ENCODE measurements around the gene ZNF438. TPM values are rescaled to one million over a fixed set of nuclear protein-coding genes. Genes with fewer than 3 reads are reported as not detected.
"Not testable (repeated sequence)": the region's sequence is repeated elsewhere in the genome, so short reads cannot be mapped to it uniquely, and the experiment has no call there.

ZNF438 gene
- total RNA-seq, 1 donor from 2014 or later = 3.9 TPM

DNA sequence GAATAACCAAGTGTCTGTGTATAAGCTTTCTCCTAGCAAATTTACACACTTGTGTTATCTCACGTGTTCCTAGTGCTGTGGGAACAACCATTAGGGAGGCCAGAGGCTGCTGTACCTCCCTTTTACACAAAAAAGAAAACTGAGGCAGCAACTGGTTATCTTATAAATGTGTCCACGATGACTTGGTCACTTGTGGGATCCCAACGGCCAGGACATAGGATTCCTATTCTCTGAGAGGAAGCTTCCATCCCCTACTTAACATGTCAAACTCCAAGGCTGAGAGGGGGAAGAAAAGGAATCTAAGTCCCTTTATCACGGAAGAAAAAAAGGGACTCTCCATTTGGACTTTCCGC, 484 bp downstream of the ZNF438 start:
- POLR2A ChIA-PET = interaction anchor here (0.5 to 2.4 kb wide), 16 partner anchors 33 to 1415 kb away, joined by 3 to 32 read pairs (median 4); partner anchors contain the start of genes CCDC7 and ZEB1
- DNase-seq = no peak
- TF ChIP-seq, protein P1, sequence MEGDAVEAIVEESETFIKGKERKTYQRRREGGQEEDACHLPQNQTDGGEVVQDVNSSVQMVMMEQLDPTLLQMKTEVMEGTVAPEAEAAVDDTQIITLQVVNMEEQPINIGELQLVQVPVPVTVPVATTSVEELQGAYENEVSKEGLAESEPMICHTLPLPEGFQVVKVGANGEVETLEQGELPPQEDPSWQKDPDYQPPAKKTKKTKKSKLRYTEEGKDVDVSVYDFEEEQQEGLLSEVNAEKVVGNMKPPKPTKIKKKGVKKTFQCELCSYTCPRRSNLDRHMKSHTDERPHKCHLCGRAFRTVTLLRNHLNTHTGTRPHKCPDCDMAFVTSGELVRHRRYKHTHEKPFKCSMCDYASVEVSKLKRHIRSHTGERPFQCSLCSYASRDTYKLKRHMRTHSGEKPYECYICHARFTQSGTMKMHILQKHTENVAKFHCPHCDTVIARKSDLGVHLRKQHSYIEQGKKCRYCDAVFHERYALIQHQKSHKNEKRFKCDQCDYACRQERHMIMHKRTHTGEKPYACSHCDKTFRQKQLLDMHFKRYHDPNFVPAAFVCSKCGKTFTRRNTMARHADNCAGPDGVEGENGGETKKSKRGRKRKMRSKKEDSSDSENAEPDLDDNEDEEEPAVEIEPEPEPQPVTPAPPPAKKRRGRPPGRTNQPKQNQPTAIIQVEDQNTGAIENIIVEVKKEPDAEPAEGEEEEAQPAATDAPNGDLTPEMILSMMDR (IDR thresholded peaks at IDR 0.05) = no peak

DNA sequence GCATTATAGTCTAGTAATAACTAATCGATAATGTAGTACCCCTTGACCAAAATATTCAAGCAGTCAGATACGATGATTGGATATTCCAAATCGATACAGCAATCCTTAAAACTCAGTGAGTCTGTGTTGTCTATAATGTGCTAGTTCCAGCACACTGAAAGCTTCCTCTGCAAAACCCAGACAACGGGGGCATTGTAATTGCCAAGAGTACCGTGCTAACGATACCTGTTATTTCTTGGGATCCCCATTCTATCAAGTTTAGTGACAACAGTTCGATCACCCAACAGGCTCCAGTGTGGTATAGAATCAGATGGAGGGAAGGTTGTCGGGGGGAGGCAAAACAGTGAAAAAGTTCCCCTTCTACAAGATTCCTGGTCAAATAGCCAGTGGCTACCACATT, 865 bp downstream of the ZNF438 start:
- DNase-seq (no peak), ATAC-seq (ENCODE audit: low read depth) (no peak)
- TF ChIP-seq, protein P1 (IDR thresholded peaks at IDR 0.05) = no peak
- intact Hi-C loops (cut with micrococcal nuclease) = loop anchor here (1.0 to 10.0 kb wide), 8 partner anchors 104 to 1348 kb away; partner anchors contain the start of genes ARHGAP12, KIF5B and MTPAP
- Mint-ChIP-seq H3K4me3 (peak overlapping the region; percentile 89), H3K4me1 (peaks cover 14% of the 10 kb centered on the region), H3K9me3 (no peaks in the 10 kb centered on the region), H3K36me3 (ENCODE audit: low read depth) (no peaks in the 10 kb centered on the region), H3K27ac (peak overlapping the region; percentile 92), H3K27me3 (no peaks in the 10 kb centered on the region)
- CTCF ChIA-PET = interaction anchor here (1.4 kb wide), 1 partner anchor 739 kb away, joined by 5 read pairs; no protein-coding TSS in a partner anchor
- POLR2A ChIA-PET = no interaction called here

More for the DNA sequence above, 484 bp downstream of the ZNF438 start:
- CTCF ChIA-PET = interaction anchor here (1.0 to 1.6 kb wide), 10 partner anchors 22 to 777 kb away, joined by 3 to 6 read pairs (median 4); partner anchors contain the start of gene ZEB1
- no peaks in the 10 kb centered on the region for H3K9me3 Mint-ChIP-seq
- H3K4me1 Mint-ChIP-seq = peaks cover 14% of the 10 kb centered on the region
- intact Hi-C loops (cut with micrococcal nuclease) = loop anchor here (1.0 to 10.0 kb wide), 8 partner anchors 103 to 1348 kb away; partner anchors contain the start of genes ARHGAP12, KIF5B and MTPAP
- no peaks in the 10 kb centered on the region for H3K36me3 Mint-ChIP-seq (ENCODE audit: low read depth)
- ATAC-seq (ENCODE audit: low read depth) = no peak
- H3K27ac Mint-ChIP-seq = peak overlapping the region; percentile 92
- H3K27me3 Mint-ChIP-seq = no peaks in the 10 kb centered on the region
- H3K4me3 Mint-ChIP-seq = peak overlapping the region; percentile 89

DNA sequence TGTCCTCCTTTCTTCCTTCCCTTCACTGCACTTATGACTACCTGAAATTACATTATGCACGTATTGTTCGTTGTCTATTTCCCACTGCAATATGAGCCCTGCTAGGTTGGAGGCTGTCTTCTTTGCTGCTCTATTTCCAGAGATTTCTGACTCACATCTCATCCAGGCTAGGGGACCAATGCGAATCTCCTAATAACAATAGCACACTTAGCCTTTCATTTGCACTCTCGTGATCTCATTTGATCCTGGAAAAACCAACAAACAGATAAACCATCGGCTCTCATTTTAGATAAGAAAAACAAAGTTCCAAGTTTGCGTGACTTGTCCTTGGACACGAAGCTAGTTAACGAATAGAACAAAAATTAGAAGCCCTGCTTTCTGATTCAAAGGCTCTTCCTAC, 1.4 kb downstream of the ZNF438 start:
- CTCF ChIA-PET = no interaction called here
- H3K27ac Mint-ChIP-seq = no peak overlapping the region
- intact Hi-C loops (cut with micrococcal nuclease) = loop anchor here (2.0 to 10.0 kb wide), 4 partner anchors 685 to 1349 kb away; partner anchors contain the start of genes ARHGAP12, KIF5B and MTPAP

DNA sequence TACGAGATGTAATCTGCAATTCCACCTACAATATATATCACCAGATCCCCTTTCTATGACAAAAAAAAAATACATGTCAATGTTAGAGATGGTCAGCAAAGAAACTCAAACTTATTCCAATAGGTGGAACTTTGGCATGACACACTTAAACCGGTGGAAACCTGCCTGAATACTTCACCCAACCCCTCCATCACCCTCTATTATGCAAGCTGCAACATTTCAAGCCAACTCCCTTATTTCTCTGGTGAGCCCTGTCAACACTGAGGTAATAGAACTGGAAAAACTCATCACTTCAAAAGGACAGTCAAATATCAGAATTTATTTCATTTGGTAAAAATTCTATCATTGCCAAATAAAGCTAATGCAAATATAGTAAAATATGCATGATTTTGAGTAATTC, 3.6 kb downstream of the ZNF438 start:
- TF ChIP-seq, protein P1 (IDR thresholded peaks at IDR 0.05) = no peak
- no peaks in the 10 kb centered on the region for H3K27me3 Mint-ChIP-seq
- no peaks in the 10 kb centered on the region for H3K36me3 Mint-ChIP-seq (ENCODE audit: low read depth)
- intact Hi-C loops (cut with micrococcal nuclease) = no loop called here
- ChIA-PET POLR2A (no interaction called here), CTCF (interaction anchor here (1.4 kb wide), 1 partner anchor 244 kb away, joined by 3 read pairs; no protein-coding TSS in a partner anchor)
- no peak overlapping the region for H3K27ac Mint-ChIP-seq
- H3K4me3 Mint-ChIP-seq = no peak overlapping the region
- peaks cover 14% of the 10 kb centered on the region for H3K4me1 Mint-ChIP-seq
- no peak for DNase-seq
- ATAC-seq (ENCODE audit: low read depth) = no peak
- H3K9me3 Mint-ChIP-seq = no peaks in the 10 kb centered on the region

More for the DNA sequence above, 1.4 kb downstream of the ZNF438 start:
- DNase-seq (no peak), ATAC-seq (ENCODE audit: low read depth) (no peak)
- H3K4me1 Mint-ChIP-seq = peaks cover 14% of the 10 kb centered on the region
- TF ChIP-seq, protein P1 (IDR thresholded peaks at IDR 0.05) = no peak
- no peak overlapping the region for H3K4me3 Mint-ChIP-seq
- POLR2A ChIA-PET = no interaction called here
- H3K9me3 Mint-ChIP-seq = no peaks in the 10 kb centered on the region
- H3K27me3 Mint-ChIP-seq = no peaks in the 10 kb centered on the region
- no peaks in the 10 kb centered on the region for H3K36me3 Mint-ChIP-seq (ENCODE audit: low read depth)

DNA sequence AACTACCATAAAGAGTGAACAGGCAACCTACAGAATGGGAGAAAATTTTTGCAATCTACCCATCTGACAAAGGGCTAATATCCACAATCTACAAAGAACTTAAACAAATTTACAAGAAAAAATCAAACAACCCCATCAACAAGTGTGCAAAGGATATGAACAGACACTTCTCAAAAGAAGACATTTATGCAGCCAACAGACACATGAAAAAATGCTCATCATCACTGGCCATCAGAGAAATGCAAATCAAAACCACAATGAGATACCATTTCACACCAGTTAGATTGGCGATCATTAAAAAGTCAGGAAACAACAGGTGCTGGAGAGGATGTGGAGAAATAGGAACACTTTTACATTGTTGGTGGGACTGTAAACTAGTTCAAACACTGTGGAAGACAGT, 5.4 kb downstream of the ZNF438 start:
- POLR2A ChIA-PET = not testable (repeated sequence)

More for the DNA sequence above, 5.4 kb downstream of the ZNF438 start:
- H3K27me3 Mint-ChIP-seq; ATAC-seq (ENCODE audit: low read depth); H3K27ac Mint-ChIP-seq; CTCF ChIA-PET; H3K4me1 Mint-ChIP-seq; DNase-seq; H3K9me3 Mint-ChIP-seq; intact Hi-C loops (cut with micrococcal nuclease); H3K36me3 Mint-ChIP-seq (ENCODE audit: low read depth); H3K4me3 Mint-ChIP-seq: not testable (repeated sequence)

Measured in activated B cell treated with CpG ODN at 0.5 μM for 24 hours (primary cell).